ENCODE measurements around the gene PDE1C.

GRCh38 chr7:32069116-32069650 is 1.0 kb downstream of the PDE1C start:
- TF ChIP-seq CTCF (IDR thresholded peaks at IDR 0.05) (no peak), POLR2A (IDR thresholded peaks at IDR 0.05) (no peak)
